Stimulated activated CD4-positive, alpha-beta T cell treated with anti-CD3 and anti-CD28 coated beads, Interleukin-4, amount 100 ng/mL, for 4 hours (primary cell): ENCODE results near the gene SMIM45.
A peak's percentile ranks its signal among the peaks of the same experiment; 100 is the strongest.

Experiments
- DNase-seq, 2 experiments: peaks; one replicate each; pipeline ENCODE4 v3.0.0-alpha.2; 2020

The SMIM45 gene

GRCh38 chr22:41915786-41916493, 36.0 kb upstream of the SMIM45 start:
- no peak for DNase-seq

GRCh38 chr22:41916745-41917358, 35.1 kb upstream of the SMIM45 start:
- DNase-seq, result no peak

- DNase-seq, result no peak
Observed at GRCh38 chr22:41917375-41917902, 34.5 kb upstream of the SMIM45 start.

GRCh38 chr22:41917903-41918791, 33.8 kb upstream of the SMIM45 start:
- no peak for DNase-seq

GRCh38 chr22:41919357-41920224, 32.4 kb upstream of the SMIM45 start:
- peak in 1 of 2 experiments; percentile 72 for DNase-seq

- no peak for DNase-seq
Observed at GRCh38 chr22:41920271-41920976, 31.5 kb upstream of the SMIM45 start.

GRCh38 chr22:41922328-41922727, 29.6 kb upstream of the SMIM45 start:
- DNase-seq, result no peak

GRCh38 chr22:41922940-41923594, 28.9 kb upstream of the SMIM45 start:
- no peak for DNase-seq

GRCh38 chr22:41923595-41924276, 28.2 kb upstream of the SMIM45 start:
- DNase-seq, result no peak

GRCh38 chr22:41925783-41926460, 26.0 kb upstream of the SMIM45 start:
- peak; percentile 68 to 78 for DNase-seq

- DNase-seq, result no peak
Observed at GRCh38 chr22:41927813-41928212, 24.1 kb upstream of the SMIM45 start.

GRCh38 chr22:41928593-41929417, 23.1 kb upstream of the SMIM45 start:
- no peak for DNase-seq

GRCh38 chr22:41929418-41929810, 22.5 kb upstream of the SMIM45 start:
- DNase-seq, result no peak

GRCh38 chr22:41931701-41932269, 20.2 kb upstream of the SMIM45 start:
- no peak for DNase-seq

GRCh38 chr22:41932353-41932752, 19.6 kb upstream of the SMIM45 start:
- no peak for DNase-seq

- DNase-seq, result no peak
Observed at GRCh38 chr22:41933411-41934177, 18.4 kb upstream of the SMIM45 start.

GRCh38 chr22:41934284-41935014, 17.5 kb upstream of the SMIM45 start:
- DNase-seq, result no peak
